Natural killer cell (primary cell): ENCODE data around the gene AKT1. TPM values are rescaled to one million over a fixed set of nuclear protein-coding genes. Genes with fewer than 3 reads are reported as not detected.

Experiments
- ATAC-seq, 3 donors: fragments of 150-1000 bp in 2 of 3; fragments of 200-7000 bp in 1 of 3; cut with Tn5 transposase; 1 replicate in 1 of 3; 2 replicates in 2 of 3; pipeline ENCODE4 v1.10.0; 2021; ENCODE audit warnings: mild to moderate bottlenecking in 2 of 3, moderate library complexity in 2 of 3
- DNase-seq, 2 donors: peaks; one replicate each; pipeline versions ENCODE4 v3.0.0 to v3.0.0-alpha.2; 2013 to 2021; ENCODE audit warnings: mixed read lengths in 1 of 2
- H3K27ac ChIP-seq: one replicate; pipeline ENCODE4 v1.5.1; 2013; ENCODE audit warnings: mild to moderate bottlenecking, low read length
- H3K27me3 ChIP-seq: one replicate; pipeline ENCODE4 v1.6.1; 2013; ENCODE audit warnings: low read length; ENCODE audit not compliant: control insufficient read depth, insufficient read depth
- H3K36me3 ChIP-seq: one replicate; pipeline ENCODE4 v1.6.1; 2013; ENCODE audit warnings: low read length; ENCODE audit not compliant: control insufficient read depth, insufficient read depth
- H3K4me1 ChIP-seq: one replicate; pipeline ENCODE4 v1.6.1; 2013; ENCODE audit warnings: low read length; ENCODE audit not compliant: control insufficient read depth, insufficient read depth
- H3K4me3 ChIP-seq: one replicate; pipeline ENCODE4 v1.5.1; 2013; ENCODE audit warnings: low read length
- H3K9me3 ChIP-seq: one replicate; pipeline ENCODE4 v1.6.1; 2013; ENCODE audit warnings: low read length; ENCODE audit not compliant: control insufficient read depth, insufficient read depth
- H3K27ac Mint-ChIP-seq, 2 donors: one replicate each; pipeline ENCODE4 v1.8.0; 2022; ENCODE audit warnings: mild to moderate bottlenecking in 2 of 2, mixed read lengths in 2 of 2, moderate library complexity in 1 of 2
- H3K27me3 Mint-ChIP-seq, 2 donors: one replicate each; pipeline ENCODE4 v1.8.0; 2022; ENCODE audit warnings: low read depth in 2 of 2, mixed read lengths in 2 of 2
- H3K36me3 Mint-ChIP-seq: one replicate; pipeline ENCODE4 v1.8.0; 2022; ENCODE audit warnings: mixed read lengths
- H3K4me1 Mint-ChIP-seq, 2 donors: one replicate each; pipeline ENCODE4 v1.8.0; 2022; ENCODE audit warnings: mixed read lengths in 2 of 2
- H3K4me3 Mint-ChIP-seq: one replicate; pipeline ENCODE4 v1.8.0; 2022; ENCODE audit warnings: mild to moderate bottlenecking, moderate library complexity, mixed read lengths
- H3K9me3 Mint-ChIP-seq, 2 donors: one replicate each; pipeline ENCODE4 v1.8.0; 2022; ENCODE audit warnings: mixed read lengths in 2 of 2
- WGBS: methylation state at CpG from one replicate; pipeline ENCODE4 v1.1.7; 2013; ENCODE audit warnings: missing lambda C conversion rate; ENCODE audit not compliant: insufficient coverage; 5-methylcytosine and 5-hydroxymethylcytosine counted together
- intact Hi-C: fragments of 100-400 bp; cut with micrococcal nuclease; formaldehyde crosslinking; loops from one replicate; pipeline ENCODE4 v1.14.2; 2022
- total RNA-seq, 4 donors: library from RNA; stranded (reverse); fragments of 120-200 nt in 1 of 4; gene quantifications; one replicate each; pipeline versions ENCODE4 v1.2.3 to v1.2.4, GENCODE V29; 2013 to 2022
- TF ChIP-seq, protein P1 (sequence below): fragments of 200-600 bp; IDR thresholded peaks from one replicate; pipeline ENCODE4 v1.8.0; 2022; ENCODE audit warnings: antibody characterized with exemption

Gene AKT1
- total RNA-seq, 3 donors from 2014 or later (not counting 1 experiment from before 2014, with no cell fraction given): 152 to 163 (median 153) TPM

DNA sequence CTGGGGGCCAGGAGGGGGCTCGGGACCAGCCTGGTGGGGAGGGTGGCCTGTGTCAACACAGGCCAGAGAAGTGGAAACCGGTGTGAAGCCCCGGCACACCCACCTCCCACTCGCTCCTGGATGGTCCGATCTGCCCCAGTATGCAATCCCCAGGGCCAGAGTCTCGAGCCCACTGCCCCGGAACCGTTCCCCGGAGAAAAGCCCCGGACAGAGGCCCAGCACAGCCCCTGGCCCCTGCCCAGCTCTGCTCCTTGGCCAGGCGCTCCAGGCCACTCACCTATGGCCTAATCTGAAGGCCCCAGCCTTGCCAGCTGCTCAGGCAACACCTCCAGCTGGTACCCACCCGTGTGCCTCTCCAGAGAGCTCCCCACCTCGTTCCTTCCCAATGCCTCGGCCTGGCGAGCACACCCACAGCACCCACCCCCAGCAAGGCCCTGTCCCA is 17.7 kb downstream of the AKT1 start:
- TF ChIP-seq, protein P1, sequence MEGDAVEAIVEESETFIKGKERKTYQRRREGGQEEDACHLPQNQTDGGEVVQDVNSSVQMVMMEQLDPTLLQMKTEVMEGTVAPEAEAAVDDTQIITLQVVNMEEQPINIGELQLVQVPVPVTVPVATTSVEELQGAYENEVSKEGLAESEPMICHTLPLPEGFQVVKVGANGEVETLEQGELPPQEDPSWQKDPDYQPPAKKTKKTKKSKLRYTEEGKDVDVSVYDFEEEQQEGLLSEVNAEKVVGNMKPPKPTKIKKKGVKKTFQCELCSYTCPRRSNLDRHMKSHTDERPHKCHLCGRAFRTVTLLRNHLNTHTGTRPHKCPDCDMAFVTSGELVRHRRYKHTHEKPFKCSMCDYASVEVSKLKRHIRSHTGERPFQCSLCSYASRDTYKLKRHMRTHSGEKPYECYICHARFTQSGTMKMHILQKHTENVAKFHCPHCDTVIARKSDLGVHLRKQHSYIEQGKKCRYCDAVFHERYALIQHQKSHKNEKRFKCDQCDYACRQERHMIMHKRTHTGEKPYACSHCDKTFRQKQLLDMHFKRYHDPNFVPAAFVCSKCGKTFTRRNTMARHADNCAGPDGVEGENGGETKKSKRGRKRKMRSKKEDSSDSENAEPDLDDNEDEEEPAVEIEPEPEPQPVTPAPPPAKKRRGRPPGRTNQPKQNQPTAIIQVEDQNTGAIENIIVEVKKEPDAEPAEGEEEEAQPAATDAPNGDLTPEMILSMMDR: no peak
- H3K27me3 ChIP-seq: no peaks in the 10 kb centered on the region
- H3K9me3 Mint-ChIP-seq: no peaks in the 10 kb centered on the region
- no peaks in the 10 kb centered on the region for H3K4me1 ChIP-seq
- no peak overlapping the region for H3K4me3 Mint-ChIP-seq
- no peak for DNase-seq
- ATAC-seq: no peak
- peaks cover 25% of the 10 kb centered on the region for H3K36me3 ChIP-seq
- H3K9me3 ChIP-seq: no peaks in the 10 kb centered on the region
- no peaks in the 10 kb centered on the region for H3K27me3 Mint-ChIP-seq
- intact Hi-C loops: no loop called here
- peaks cover 0 to 10% of the 10 kb centered on the region in 2 donors for H3K4me1 Mint-ChIP-seq
- WGBS: 94% methylated on average over 15 of the region's 15 CpGs
- no peaks in the 10 kb centered on the region for H3K36me3 Mint-ChIP-seq
- H3K27ac ChIP-seq: no peak overlapping the region
- no peak overlapping the region for H3K4me3 ChIP-seq
- H3K27ac Mint-ChIP-seq: no peak overlapping the region

DNA sequence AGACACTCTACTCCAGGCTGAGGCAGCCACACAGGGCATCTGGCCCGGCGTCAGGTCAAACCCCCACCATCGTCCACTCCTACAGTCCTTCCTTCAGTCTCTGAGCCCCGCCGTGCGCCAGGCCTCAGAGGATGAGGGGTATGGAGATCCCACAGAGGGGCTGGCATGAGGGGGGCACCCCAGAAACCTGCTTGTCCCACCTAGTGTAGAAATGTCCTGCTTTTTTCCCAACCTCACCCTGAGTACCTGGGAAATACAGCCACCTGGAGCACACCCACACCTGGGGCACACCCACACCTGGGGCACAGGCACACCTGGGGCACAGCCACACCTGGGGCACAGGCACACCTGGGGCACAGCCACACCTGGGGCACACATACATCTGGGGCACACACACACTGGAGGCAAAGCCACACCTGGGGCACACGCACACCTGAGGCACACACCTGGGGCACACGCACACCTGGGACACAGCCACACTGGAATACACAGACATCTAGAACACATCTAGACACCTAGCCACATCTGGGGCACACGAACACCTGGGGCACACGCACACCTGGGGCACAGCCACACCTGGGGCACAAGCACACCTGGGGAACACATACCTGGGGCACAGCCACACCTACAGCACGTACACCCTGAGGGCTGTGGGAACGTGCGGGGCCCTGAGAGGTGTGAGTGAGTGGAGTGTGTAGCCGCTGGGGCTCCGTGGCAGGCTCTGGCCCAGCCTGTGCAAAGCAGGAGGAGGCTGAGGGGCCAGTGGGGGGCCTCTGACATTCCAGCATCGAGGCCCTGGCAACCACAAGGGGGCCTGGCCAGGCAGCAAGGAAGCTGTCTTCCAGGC is 18.4 kb downstream of the AKT1 start:
- no peak overlapping the region for H3K27ac ChIP-seq
- peaks cover 31% of the 10 kb centered on the region for H3K36me3 ChIP-seq
- Mint-ChIP-seq H3K9me3 (no peaks in the 10 kb centered on the region), H3K27me3 (no peaks in the 10 kb centered on the region), H3K4me1 (peaks cover 0 to 10% of the 10 kb centered on the region in 2 donors), H3K27ac (no peak overlapping the region), H3K4me3 (no peak overlapping the region), H3K36me3 (no peaks in the 10 kb centered on the region)
- TF ChIP-seq, protein P1: no peak
- DNase-seq: no peak
- H3K4me1 ChIP-seq: no peaks in the 10 kb centered on the region
- H3K9me3 ChIP-seq: no peaks in the 10 kb centered on the region
- no peak overlapping the region for H3K4me3 ChIP-seq
- no peak for ATAC-seq
- H3K27me3 ChIP-seq: no peaks in the 10 kb centered on the region
- 94% methylated on average over 16 of the region's 16 CpGs for WGBS
- intact Hi-C loops: no loop called here

DNA sequence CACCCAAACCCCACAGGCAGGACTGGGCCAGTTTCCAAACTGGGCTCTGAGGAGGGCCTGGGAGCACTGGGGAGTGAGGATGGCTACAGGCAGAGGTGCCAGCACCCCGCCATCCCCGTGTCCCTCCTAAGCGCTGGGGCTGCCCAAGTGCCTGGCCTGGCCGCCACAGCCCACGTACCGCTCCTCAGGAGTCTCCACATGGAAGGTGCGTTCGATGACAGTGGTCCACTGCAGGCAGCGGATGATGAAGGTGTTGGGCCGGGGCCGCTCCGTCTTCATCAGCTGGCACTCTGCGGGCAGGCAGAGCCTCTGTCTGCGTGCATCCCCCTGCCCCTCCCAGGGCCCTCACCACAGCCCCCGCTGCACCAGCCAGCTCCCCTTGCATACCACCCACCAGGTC is 19.1 kb downstream of the AKT1 start:
- WGBS: 98% methylated on average over 15 of the region's 15 CpGs
- DNase-seq: no peak
- H3K36me3 Mint-ChIP-seq: no peaks in the 10 kb centered on the region
- TF ChIP-seq, protein P1: no peak
- H3K27ac Mint-ChIP-seq: no peak overlapping the region
- intact Hi-C loops: no loop called here
- H3K4me3 ChIP-seq: no peak overlapping the region
- ATAC-seq: no peak
- H3K4me3 Mint-ChIP-seq: no peak overlapping the region
- no peaks in the 10 kb centered on the region for H3K9me3 ChIP-seq
- no peaks in the 10 kb centered on the region for H3K9me3 Mint-ChIP-seq
- H3K36me3 ChIP-seq: peaks cover 38% of the 10 kb centered on the region
- H3K27ac ChIP-seq: no peak overlapping the region
- peaks cover 0 to 10% of the 10 kb centered on the region in 2 donors for H3K4me1 Mint-ChIP-seq
- H3K27me3 Mint-ChIP-seq: no peaks in the 10 kb centered on the region
- H3K4me1 ChIP-seq: no peaks in the 10 kb centered on the region
- no peaks in the 10 kb centered on the region for H3K27me3 ChIP-seq
